Renal cortex interstitium (tissue), 11 donors: Measurements from ENCODE around the gene ITK. TPM values are rescaled to one million over a fixed set of nuclear protein-coding genes. Genes with fewer than 3 reads are reported as not detected.
"Not testable (repeated sequence)": the region's sequence is repeated elsewhere in the genome, so short reads cannot be mapped to it uniquely, and the experiment has no call there.

Source experiments
- DNase-seq, 11 donors: peaks; one replicate each; pipeline ENCODE4 v3.0.0-alpha.2; 2013; ENCODE audit warnings: low read depth in 9 of 11, low spot score in 4 of 11; ENCODE audit errors: extremely low read depth in 1 of 11
- polyA plus RNA-seq, 3 donors: library from polyadenylated mRNA; unstranded; fragments of 120-200 nt; gene quantifications; one replicate each; pipeline ENCODE4 v1.2.1, GENCODE V29; 2013; ENCODE audit not compliant: insufficient read length in 3 of 3

ITK gene
- polyA plus RNA-seq, 3 donors: 0.14 to 0.57 (median 0.14) TPM

GRCh38 chr5:157166214-157167213, 14.1 kb upstream of the ITK start, which contains the start of gene GARIN3:
GARIN3 (minus strand) TSS chr5:157166264; CDS start chr5:157166168, 96 bp downstream.
- DNase-seq: no peak

- no peak for DNase-seq
These were observed 13.4 kb upstream of the ITK start for GRCh38 chr5:157167214-157167621.

- DNase-seq: no peak
These were observed 12.4 kb upstream of the ITK start for GRCh38 chr5:157168286-157168685.

- DNase-seq: no peak
These were observed 8.2 kb upstream of the ITK start for GRCh38 chr5:157172403-157172802.

- no peak for DNase-seq
These were observed 5.5 kb upstream of the ITK start for GRCh38 chr5:157175071-157175612.

GRCh38 chr5:157177953-157178352, 2.7 kb upstream of the ITK start:
- no peak for DNase-seq

- DNase-seq: no peak
These were observed 1.7 kb upstream of the ITK start for GRCh38 chr5:157178966-157179365.

- no peak for DNase-seq
These were observed 1.6 kb downstream of the ITK start for GRCh38 chr5:157182143-157182757.

GRCh38 chr5:157184117-157184670, 3.6 kb downstream of the ITK start:
- no peak for DNase-seq

- DNase-seq: not testable (repeated sequence)
These were observed 4.5 kb downstream of the ITK start for GRCh38 chr5:157185122-157185521.

GRCh38 chr5:157186309-157187045, 5.8 kb downstream of the ITK start:
- DNase-seq: no peak

- no peak for DNase-seq
These were observed 6.6 kb downstream of the ITK start for GRCh38 chr5:157187046-157187754.

GRCh38 chr5:157188270-157188669, 7.6 kb downstream of the ITK start:
- DNase-seq: no peak

- DNase-seq: no peak
These were observed 8.6 kb downstream of the ITK start for GRCh38 chr5:157189223-157189622.

GRCh38 chr5:157193699-157194424, 13.2 kb downstream of the ITK start:
- no peak for DNase-seq

- DNase-seq: no peak
These were observed 15.4 kb downstream of the ITK start for GRCh38 chr5:157196045-157196444.

- DNase-seq: no peak
These were observed 16.4 kb downstream of the ITK start for GRCh38 chr5:157197086-157197485.
